ENCODE data around the gene TGM1.

TGM1 gene

DNA sequence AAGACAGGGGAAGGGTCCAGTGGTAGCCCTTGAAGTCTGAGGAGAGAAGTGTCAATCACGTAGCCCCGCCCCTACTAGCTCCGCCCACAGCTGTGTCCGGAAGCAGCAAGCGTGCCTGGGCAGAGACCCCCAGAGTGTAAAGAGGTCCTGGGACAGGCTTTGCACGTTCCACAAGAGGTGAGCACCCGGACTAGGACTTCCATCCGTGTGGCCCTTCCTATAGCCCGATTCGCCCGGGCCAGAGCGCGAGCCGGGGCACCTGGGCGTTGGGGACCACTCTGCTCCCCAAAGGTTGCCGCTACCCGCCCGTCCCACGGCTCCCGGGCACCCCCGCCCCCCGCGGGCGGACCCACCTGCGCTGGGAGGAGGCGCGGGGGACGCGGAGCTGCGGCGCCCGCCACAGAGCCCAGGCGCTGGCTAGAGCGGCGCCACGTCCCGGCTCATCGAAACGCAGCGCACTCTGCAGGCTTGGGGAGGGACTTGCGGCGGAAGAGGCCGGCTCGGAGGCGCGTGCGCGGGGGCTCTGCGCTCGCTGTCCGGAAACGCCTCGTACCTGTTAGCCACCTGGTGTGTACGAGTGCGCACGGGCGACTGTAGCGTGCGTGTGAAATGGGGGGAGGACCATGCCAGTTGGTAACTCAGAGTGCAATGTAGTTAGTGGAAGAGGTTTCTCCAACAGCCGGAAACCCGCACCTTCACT lies 8.3 kb upstream of the TGM1 start, which contains the start of gene RABGGTA:
Gene RABGGTA (minus strand): TSS at position 464 of the 700 bp plus-strand sequence. CDS start 482 bp downstream, outside the sequence.
- DNase-seq (ENCODE audit: low spot score): peak; percentile 88

- peak; percentile 5 for DNase-seq (ENCODE audit: low spot score)
Observed at GRCh38 chr14:24270537-24271133, 7.7 kb upstream of the TGM1 start.

DNA sequence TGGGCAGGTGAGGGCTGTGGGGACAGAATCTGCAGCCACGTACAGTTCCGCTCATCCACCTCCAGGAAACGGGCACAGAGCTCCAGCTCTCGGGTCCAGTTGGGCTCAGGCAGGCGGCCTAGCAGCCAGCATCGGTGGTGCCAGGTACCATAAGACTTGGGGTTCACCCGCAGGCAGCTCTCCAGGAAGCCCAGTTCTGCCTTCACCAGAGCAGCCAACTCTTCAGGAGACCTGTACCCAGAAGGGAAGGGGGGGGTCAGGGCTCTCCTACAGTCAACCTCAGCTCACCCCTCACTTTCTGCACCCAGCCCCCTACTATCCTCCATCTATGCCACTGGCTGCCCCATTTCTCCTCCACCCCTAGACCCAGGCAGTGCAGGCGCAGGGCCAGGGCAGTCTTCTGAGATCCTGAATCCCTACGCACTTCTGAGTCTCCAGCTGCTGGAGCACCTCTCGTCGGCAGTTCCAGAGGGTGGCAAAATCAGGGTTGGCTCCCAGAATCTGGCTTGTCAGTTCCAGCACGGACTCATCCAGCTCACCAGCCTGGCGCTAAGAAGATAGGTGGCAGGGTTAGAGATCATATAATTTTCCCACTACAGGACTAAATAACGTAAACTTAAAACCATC lies 7.0 kb upstream of the TGM1 start:
- no peak for DNase-seq (ENCODE audit: low spot score)

- no peak for DNase-seq (ENCODE audit: low spot score)
Observed at GRCh38 chr14:24269368-24269767, 6.4 kb upstream of the TGM1 start.

- no peak for DNase-seq (ENCODE audit: low spot score)
Observed at GRCh38 chr14:24268225-24268624, 5.2 kb upstream of the TGM1 start.

DNA sequence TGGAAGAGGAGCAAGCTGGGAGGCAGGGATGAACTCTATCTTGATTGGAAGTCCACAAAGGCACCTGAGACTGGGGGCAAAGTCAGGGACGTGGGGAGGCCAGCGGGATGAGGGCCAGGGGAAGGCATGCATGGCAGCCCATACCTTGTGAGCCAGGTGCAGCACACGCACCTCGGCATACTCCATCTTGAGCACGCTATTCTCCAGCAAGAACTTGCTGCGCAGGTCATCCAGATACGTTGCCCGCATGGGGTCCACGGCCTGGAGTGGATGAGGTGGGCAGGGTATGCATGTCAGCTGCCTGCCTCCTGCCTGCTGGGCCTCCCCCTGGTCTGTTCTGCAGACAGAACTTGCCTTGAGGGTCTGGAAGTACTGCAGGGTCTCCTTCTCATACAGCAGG lies 4.5 kb upstream of the TGM1 start:
- DNase-seq (ENCODE audit: low spot score): no peak

- no peak for DNase-seq (ENCODE audit: low spot score)
Observed at GRCh38 chr14:24266344-24267244, 3.6 kb upstream of the TGM1 start.

- DNase-seq (ENCODE audit: low spot score): no peak
Observed at GRCh38 chr14:24264298-24264697, 1.3 kb upstream of the TGM1 start.

GRCh38 chr14:24263848-24264247 lies 871 bp upstream of the TGM1 start:
- DNase-seq (ENCODE audit: low spot score): no peak

GRCh38 chr14:24261969-24262327 lies 1.0 kb downstream of the TGM1 start:
- no peak for DNase-seq (ENCODE audit: low spot score)

DNA sequence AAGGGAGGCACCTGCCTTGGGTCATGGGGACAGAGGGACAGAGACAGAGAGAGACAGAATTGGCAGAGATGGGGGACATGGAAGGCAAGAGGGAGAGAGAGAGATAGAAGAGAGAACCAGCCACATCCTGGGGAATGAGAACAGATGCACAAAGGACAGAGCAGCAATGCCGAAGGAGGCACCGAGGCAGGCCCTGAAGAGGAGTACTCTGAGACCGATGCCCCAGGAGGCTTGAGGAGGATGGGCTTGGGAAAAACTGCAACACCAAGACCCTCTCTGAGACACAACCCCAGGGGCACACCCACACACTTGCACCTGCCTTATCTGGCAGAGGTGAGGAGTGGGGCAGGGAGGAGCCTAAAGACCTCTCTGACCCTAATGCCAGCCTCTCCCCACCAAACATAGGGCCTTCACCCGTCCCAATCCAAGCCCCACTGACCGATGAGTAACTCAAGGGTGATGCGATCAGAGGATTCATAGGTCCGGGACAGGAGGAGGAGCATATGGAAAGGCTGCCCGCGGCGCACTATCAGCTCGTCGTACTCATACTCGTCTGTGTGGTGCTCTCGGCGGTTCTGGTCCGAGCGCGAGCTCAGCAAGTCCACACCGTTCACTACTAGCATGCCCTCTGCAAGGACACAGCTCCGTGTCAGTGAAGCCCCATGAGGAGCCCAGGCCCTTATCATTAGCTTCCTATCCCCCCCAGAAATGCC lies 1.6 kb downstream of the TGM1 start:
- no peak for DNase-seq (ENCODE audit: low spot score)

DNA sequence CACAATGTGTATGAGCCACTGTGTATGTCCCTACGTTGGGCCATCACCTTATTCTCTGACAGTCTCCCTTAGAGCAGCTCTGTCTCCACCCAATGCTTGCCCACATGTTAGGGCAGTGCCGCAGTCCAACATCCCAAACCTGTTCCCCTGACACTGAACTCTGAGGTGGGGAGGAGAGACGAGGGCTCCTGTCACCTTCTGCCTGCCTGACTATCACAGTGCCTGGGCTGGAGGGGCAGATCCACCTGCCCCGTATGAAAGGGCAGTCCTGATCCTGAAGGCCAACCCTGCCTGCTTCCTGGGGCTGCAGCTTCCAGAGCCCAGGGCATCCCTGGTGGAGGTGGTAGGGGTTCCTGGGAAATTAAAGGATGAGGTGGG lies 2.2 kb downstream of the TGM1 start:
- DNase-seq (ENCODE audit: low spot score): no peak

DNA sequence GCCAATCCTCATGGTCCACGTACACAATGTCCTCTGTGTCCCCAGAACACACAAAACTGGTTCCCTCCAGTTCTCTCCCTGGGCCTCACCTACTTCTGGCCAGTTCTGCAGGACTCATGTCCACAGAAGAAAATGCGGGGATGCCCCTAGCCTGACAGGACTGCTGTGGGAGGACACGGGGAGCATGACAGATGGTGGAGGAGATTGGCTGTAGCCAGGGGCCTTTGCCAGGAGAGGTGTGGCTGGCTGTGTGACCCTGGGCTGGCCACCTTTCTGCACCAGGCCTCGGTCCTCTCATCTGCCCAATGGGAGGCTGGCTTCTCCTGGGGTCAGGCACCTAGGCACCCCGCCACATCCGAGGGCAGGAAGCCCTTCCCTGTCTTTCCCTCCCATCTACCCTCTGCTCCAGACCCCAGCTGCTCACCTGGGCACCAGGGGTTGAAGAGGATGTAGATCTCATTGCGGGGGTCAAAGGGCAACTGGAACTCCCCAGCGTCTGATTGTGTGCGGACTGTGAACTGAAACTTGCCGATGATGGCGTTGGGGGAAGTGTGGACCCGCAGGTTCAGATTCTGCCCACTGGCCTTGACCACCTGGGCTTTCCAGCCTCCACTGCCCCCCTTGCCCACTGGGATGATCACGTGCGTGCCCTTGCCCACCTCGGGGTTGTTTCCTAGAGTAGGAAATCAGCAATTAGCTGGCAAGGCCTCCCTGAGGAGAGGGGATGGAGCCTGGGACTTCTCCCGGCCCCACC lies 2.8 kb downstream of the TGM1 start:
- no peak for DNase-seq (ENCODE audit: low spot score)

DNA sequence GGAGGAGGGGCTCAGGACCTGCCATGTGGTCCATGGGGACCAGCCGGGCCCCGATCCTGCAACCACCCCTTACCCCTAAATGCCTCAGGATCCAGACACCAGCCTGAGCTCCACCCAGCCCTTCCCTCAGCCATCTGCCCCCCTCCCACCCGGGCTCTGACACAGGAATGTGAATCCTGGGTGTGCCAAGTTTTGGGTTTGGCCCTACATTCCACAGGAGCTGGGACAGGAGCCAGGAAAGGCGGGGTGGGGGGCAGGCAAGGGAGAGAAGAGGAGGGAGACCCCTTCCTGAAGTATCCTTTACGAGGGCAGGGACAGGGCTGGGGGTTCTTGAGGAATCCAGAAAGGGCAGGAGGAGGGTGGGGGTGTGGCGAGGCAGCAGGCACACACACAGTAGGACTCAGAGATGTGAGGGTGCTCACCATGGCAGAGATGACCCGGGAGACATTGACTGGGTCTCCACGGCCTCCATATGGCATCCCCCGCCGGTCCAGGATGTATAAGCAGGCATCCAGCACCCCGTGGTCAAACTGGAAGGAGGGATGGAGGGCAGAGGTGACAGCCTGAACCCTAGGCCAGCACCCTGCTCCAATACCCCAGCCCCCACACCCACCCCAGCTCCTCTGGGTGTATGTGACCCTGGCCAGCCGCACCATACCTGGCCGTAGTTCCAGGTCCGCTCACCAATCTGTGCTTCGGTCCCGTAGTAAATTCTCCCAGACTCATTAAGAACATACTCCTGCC lies 3.5 kb downstream of the TGM1 start:
- no peak for DNase-seq (ENCODE audit: low spot score)

GRCh38 chr14:24258548-24259265 lies 4.3 kb downstream of the TGM1 start:
- DNase-seq (ENCODE audit: low spot score): no peak

- no peak for DNase-seq (ENCODE audit: low spot score)
Observed at GRCh38 chr14:24258119-24258518, 4.9 kb downstream of the TGM1 start.

DNA sequence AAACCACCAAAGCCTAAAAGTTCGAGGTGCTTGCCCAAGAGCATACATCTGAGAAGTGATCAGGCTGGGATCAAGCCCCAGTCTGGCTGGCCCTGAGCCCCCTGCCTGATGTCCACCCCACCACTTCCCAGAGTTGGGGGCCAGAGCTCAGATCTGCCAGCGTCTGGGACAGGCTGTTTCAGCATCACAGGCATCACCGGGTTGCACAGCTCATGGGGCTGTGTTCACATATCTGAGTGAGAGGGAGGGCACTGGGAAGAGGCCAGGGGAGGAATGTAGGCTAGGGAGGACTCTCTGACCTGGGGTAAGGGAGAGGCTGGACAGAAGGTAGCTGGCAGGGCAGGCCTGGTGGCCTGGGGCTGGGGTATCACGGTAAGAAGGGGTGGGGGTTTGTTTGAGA lies 6.0 kb downstream of the TGM1 start:
- no peak for DNase-seq (ENCODE audit: low spot score)

DNA sequence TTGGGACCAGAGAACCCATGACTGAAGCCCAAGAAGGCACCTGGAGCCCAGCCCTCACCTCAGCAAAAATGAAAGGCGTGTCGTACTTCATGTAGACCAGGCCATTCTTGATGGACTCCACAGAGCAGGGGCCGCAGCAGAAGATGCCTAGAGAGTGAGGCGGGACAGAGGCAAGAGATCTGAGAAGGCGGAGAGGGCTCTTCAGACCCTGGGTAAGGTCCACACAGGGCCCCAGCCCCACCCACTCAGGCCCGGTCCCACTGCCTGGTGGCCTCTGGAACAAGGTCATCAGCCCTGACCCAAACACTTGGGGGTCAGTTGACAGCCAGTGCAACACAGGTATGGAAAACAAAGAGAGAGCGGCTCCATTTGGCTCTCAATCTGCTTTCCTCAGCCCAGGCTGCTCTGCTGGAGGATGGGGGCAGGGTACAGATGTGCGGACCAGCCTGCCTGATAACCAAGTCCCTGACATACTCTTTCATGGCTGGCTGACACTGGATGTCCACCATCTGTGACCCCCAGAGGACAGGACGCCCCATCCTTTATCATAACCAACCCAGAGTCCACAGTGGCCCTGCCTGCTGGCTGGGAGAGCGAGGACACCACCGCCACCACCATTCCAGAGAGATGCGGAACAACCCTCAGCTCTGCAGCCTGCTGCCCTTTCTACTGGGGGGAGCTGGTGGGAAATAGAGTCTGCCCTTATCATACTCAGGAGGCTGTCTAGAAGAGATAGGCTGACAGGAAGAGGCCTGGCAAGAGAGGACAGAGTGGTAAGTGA lies 6.9 kb downstream of the TGM1 start:
- no peak for DNase-seq (ENCODE audit: low spot score)

GRCh38 chr14:24255438-24255837 lies 7.5 kb downstream of the TGM1 start:
- DNase-seq (ENCODE audit: low spot score): no peak
